GM21737 (cell line): ENCODE measurements around the gene DPPA5.
"Not testable (repeated sequence)": the region's sequence is repeated elsewhere in the genome, so short reads cannot be mapped to it uniquely, and the experiment has no call there.

Source experiments
- ATAC-seq: cut with Tn5 transposase; IDR thresholded peaks from one replicate; pipeline ENCODE4 v1.9.1; 2021; ENCODE audit warnings: mild to moderate bottlenecking, moderate library complexity; ENCODE audit not compliant: unreplicated experiment

DPPA5 gene

GRCh38 chr6:73303773-73304172, 50.3 kb downstream of the DPPA5 start:
- not testable (repeated sequence) for ATAC-seq
